ENCODE data around the gene LHFPL5.

Gene LHFPL5

DNA sequence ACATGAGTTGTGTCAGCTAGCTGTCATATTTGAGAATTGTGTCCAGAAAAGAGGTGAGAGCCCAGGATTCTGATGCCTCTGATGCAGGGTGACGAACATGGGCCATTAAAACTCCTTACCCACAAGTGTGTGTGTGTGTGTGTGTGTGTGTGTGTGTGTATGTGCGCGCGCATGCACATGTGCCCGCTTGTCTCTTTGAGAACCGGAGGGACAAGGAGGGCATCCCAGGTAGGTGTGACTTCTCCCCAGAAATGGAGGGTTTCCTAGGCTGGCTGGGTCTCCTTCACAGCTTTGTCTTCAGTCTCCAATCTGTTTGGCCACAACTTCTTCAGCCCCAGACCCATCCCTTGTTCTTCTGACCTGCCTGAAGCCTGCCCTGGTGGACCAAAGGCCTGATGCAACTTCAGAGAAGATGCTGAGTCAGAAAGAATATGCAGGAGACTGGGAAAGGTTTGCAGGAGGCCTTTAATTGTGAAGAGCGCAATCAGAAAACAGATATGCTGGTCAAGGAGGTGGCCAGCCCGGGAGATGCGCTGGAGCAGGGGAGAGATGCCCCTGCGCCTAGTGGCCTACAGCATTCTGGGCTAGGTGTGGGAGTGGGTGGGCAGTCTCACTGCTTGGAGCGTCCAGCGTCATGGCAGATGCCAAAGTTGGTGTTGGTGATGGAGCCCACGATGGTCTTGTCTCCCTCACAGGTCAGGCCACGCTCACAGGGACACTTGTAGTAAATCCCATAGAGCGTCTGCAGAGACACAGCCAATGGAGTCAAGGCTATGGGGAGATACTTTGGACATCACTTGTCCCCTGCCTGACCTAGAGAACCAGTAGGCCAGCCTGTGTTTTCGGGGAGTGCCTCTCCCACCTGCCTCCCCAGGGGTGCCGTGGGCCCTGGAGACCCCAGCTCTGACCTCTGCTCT, 10.4 kb upstream of the LHFPL5 start:
- DNase-seq = no peak

DNA sequence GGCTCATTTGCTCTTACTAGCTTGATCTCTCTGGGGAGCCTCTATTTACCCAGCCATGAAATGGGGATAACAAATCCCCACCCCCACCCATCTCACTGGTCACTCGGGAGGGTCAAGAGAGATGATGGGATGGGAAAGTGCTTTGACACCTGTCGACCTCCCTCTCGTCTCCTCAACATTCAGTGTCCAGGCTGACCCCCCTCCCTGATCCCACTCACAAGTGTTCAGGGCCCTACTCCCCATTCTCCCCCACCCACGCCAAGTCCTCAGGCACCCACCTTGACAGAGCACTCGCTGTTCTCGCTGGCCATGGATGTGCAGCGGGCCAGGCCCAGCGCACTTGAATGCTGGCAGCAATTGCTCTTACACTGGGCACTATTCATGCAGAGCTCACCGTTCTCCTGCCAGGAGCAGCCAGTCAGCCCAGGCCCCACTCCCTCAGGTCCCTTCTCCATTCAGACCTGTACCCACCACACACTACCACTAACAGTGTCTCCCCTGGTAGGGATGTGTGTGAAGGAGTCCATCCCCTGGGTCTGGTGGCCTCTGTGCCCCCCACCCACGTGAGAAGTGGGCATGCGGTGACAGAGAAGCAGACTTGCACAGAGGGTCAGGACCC, 9.6 kb upstream of the LHFPL5 start:
- no peak for DNase-seq

DNA sequence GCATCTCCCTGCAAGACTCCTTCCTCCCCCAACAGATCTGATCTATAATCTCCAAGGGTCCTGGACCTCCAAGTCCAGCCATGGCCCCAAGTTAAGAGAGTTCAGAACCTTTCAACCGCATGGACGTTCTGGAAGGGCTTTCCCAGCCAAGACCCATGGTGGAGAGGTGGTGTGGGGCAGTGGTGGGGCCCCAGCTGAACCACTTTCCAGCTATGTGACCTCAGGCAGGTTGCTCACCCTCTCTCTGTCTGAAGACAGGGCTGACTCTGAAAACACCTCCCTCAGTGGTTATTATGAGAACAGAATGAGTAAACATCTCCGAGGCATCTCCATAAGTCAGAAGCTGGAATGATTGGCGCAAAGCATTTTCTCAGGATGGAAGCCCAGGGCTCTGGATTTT, 8.9 kb upstream of the LHFPL5 start:
- DNase-seq = no peak

DNA sequence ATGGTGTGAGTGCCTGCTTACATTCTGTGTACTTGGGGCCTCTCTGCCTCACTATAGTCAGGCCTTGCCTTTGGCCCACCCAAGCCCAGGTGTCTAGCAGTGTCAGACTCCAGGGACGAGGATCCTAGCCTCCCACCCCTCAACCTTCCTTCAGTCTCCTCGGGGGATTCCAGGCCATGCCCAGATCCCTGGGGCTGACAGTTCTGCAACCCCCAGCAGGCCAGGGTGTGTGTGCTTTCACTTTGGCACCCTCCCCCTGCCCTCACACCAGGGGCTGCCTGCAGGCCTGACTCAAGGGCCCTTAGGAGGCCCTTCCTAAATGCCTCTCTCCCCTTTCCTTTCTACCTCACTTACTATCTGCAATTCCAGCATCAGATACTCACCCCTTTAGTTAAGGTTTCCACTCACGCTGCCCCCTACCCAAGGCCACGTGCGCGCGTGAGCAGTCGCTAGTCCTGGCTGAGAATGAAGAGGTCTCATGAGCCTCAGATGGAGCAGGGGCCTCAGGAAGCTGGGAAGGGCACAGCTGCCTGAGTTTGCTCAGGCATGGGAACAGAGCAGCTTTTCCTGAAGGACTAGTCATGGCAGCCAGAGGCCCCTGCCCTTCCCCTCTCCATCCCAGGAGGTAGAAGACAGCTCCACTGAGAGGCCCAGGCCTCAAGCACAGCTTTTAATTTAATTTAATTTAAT, 7.2 kb upstream of the LHFPL5 start:
- no peak for DNase-seq

DNA sequence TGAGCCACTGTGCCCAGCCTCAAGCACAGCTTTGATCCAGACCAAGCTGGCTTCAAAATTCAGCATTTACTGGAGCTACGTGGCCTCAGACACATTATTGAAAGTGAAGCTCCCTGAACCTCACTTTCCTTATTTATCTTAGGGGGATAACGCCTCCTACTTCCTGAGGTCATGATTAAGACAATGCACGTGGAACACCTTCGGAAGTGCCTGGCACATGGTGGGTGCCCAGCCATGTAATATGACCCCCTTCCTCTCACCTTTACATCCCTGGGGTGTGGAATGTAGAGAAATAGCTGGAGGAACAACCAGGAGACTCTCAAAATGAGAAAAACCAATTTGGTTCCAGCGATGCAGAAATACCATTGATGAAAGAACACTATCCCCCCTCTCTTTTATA, 6.4 kb upstream of the LHFPL5 start:
- no peak for DNase-seq

DNA sequence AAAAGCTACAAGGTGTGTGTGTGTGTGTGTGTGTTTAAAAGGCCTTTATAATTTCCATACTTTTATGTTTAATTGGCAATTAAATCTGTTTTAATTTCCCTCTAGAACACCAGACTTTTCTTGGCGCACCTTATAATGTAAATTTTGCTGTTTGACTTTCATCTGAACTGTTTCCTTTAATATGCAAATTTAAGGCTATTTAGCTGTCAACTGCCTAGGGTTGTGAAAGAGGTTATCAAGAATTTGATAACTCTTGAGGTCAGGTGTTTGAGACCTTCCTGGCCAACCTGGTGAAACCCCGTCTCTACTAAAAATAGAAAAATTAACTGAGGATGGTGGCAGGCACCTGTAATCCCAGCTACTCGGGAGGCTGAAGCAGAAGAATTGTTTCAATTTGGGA, 4.0 kb upstream of the LHFPL5 start:
- no peak for DNase-seq

DNA sequence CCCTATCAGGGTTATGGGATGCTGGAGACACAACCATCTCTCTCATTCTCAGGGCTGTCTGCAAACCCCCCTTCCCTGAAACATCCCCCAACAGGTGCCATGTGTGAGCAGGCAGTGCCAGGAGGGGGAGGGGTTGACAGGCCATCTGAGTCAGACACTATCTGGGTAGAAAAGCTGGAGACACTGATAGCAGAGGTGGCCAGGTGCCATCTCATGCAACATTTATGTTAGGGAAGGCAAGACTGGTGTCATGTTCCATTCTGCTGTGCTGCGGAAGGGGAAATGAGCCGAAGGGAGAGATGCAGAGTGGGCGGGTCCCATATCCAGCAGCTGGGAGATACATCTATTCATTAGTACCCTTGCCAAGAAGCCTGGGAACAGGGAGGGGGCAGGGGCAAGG, 3.5 kb downstream of the LHFPL5 start:
- no peak for DNase-seq

DNA sequence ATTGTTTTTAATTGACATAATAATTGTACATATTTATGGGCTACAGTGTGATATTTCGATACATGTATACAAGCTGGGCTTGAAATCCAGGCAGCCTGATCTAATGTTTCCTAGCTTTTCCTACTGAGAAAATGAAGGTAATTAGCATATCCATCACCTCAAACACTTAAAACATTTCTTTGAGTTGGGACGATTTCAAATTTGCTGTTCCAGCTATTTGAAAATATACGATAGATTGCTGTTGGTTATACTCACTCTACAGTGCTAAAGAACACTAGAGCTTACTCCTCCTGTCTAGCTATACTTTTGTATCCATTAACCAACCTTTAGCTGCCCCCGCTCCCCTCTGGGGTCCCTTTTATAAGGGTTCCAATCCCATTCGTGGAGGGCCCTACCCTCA, 4.7 kb downstream of the LHFPL5 start:
- no peak for DNase-seq

DNA sequence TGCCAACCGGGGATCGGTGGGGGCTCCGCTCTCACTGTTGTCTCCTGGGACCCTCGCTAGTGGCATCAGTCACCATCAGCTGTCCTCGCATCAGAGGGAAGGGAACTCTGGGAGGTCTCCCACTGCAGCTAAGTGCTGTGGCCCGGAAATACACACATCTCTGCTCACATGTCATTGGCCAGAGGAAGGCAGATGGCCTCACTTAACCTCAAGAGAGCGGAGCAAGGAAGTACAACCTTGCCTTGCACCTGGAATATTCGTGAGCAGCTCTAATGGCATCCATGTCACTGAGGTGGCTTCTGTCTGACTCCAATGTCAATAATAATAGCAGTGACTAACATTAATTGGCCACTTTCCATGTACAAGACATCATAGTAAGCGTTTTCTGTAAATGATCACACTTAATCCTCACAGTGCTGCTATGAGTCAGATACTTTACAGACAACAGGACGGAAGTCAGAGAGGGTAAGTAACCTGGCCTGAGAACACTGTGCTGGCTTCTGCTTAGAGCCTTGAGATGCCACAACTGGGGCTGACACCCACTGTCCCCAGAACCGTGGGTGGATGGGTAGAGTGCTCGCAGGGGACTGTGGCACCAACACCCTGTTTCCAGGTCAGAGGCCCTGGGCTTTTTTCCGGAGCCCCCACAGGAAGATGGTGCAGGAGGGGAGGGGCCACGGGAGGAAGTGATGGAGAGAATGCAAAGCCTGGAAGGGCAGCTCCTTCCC, 6.0 kb downstream of the LHFPL5 start:
- no peak for DNase-seq

DNA sequence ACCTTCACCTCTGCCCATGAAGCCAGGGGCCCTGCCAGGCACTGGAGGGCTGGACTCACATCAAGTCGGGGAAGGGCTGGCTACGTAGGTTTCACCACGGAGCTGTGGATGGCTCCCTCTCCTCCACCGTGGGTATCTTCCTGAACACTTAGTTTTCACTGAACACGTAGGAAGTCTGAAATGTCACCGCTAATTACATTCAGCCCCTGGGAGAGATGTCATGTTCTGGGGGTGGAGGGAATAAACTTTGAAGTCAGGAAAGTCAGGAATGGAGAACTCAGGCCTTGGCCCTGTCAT, 6.5 kb downstream of the LHFPL5 start:
- DNase-seq = no peak

DNA sequence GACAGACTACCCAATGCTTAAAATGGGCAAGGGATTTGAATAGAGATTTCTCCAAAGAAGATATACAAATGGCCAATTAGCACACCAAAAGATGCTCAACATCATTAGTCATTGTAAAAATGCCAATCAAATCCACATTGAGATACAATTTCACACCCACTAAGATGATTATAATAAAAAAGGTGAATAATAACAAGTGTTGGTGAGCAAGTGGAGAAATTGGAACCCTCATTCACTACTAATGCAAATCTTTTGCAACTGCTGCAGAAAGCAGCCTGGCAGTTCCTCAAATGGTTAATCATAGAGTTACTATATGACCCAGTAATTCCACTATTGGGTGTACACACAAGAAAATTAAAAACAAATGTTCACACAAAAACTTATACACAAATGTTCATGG, 12.4 kb downstream of the LHFPL5 start:
- no peak for DNase-seq

DNA sequence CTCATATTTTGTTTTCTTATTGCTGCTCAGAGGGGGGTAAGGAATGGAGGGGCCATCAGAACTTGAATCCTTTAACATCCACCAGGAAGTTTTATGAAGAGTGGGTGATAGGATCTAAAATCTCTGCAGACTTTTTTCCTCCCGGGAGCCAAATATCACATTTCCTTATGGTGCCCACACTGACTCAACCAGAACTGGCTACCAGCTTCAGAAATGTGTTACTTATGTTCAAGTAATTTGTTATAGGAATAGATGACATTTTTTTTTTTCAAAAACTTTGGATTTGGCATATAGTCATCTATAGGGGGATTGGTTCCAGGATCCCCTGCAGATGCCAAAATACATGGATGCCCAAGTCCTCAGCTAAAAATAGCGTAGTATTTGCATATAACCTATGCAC, 18.4 kb downstream of the LHFPL5 start:
- DNase-seq = no peak

DNA sequence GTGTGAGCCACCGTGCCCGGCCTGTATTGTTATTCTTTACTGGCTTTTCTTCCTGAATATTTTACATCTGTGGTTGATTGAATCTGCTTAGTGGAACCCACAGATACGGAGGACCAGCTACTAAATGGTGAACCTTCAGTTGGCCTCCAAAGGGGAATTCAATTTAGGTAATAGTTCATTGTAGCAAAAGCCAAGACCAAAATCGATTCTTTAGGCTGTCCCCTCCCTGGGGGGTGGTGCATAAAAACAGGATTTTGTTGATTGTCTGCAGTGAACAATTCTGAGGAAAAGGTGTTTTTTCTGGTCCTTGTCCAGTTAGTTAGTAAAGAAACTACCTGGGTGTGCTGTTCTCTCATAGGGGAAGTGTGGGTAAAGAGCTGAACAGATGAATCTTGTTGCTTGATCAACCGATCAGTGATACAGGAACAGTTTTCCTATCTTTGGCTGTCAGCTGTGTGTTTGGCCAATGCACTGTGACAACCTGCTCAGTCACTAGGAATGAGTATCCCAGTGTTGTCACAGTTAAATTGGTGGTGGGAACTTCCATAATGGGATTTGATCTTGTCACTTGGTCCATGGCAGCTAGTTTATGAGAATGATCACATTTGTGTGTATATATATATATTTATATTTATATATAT, 19.5 kb downstream of the LHFPL5 start:
- DNase-seq = no peak

DNA sequence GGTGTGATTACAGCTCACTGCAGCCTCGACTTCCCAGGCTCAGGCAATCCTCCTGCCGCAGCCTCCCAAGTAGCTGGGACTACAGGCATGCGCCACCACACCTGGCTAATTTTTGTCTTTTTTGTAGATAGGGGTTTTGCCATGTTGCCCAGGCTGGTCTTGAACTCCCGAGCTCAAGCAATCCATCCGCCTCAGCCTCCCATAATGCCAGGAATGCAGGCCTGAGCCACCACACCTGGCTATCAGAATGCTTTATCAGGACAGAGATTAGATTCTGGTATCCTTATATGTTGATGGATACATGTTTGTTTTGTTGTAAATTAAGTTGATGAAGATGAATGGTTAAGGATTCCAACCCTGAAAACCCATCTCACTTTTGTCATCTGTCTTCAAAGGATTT, 24.2 kb downstream of the LHFPL5 start:
- no peak for DNase-seq

DNA sequence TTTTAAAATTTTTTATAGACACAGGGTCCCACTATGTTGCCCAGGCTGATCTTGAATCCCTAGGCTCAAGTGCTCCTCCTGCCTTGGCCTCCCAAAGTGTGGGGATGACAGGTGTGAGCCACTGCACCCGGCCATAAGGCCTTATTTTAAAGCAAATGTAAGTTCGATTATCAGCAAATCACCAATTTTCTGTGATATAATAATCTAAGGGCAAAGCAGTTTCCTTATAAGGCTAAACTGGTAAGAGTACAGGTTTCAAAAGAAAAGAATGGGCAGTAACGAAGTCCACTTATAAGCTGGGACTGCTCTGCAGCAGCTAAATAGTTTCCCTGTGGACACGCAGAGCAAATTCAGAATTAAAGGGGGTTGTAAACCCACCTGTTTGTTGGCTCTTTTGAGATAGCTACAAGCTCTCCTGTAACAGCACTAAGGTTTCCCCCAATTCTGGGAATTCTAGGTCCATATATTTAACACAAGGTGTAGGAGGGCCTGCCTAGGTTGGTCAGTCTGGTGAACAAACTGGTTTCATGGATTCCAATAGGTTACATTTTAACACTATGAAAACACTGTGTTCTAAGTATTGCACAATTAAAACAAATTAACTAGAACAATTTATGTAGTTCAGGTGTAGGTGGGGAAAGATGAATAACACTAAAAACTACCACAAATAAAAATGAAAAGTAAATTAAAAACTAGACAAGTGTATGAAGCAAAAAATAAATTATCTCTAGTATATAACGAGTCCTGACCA, 26.3 kb downstream of the LHFPL5 start:
- no peak for DNase-seq

DNA sequence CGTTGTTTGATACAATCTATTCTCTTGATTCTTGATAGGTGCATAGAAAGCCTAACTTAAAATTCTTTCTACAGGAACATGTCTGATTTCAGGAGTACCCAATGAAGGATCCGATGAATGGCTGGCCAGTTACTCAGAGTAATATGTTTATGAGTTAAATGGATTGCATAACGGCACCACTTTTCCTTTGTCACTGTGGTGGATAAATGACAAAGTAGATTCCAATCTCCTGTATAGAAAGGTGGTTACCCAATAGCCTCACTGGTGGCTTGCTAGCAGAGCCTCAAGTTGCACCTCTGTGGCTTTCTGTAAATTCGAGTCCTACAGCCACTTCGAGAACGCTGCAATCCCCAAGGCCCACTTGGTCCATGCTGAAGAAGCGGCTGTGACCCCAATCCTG, 28.4 kb downstream of the LHFPL5 start:
- DNase-seq = no peak

DNA sequence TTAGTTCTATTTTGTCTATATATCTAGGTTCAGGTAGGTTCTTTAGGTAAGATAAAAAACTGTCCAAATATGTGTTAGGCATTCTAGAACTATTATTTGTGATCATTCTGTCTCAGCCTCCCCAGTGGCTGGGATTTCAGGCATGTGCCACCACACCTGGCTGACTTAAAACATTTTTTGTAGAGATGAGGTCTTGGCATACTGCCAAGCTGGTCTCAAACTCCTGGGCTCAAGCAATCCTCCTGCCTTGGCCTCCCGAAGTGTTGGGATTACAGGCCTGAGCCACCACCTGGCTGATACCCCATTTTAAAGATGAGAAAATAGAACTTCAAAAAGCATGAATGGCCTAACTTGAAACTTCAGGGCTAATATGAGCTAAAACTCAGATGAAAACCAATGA, 33.9 kb downstream of the LHFPL5 start:
- no peak for DNase-seq

DNA sequence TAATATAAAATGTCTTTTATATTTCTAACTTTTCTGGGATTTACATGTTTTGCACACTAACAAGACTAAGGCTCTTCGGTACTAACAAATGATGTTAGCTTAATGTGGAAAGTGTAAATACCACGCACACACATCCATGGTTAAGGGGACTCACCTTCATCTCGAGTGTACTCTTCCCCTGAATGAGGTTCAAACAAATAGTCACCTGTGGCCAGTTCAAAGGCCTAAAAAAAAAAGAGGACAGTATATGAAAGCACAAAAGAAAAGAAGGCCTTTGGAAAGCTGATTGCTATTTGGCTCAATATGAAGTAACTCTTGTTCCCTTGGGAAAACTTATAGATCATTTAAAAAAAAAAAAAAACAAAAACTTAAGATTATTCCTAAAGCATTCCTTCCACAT, 37.2 kb downstream of the LHFPL5 start:
- no peak for DNase-seq

DNA sequence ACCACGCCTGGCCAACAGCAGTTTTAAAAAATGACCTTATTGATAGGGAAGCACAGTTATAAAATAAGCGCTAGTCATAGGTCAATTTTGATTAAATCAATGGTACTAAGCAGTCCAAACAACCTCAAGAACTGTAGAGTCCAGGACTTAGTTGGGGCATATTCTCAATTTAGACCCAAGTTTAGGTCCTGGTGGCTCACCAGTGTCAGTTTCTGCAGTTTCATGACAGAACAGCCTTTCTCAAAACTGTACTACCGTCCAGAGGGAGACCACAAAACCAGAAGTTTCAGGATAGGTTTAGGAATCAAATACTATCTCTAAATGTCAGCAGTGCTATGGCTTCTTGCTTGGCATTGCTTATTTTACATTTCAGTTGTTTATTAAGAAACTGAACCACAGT, 39.1 kb downstream of the LHFPL5 start:
- no peak for DNase-seq

DNA sequence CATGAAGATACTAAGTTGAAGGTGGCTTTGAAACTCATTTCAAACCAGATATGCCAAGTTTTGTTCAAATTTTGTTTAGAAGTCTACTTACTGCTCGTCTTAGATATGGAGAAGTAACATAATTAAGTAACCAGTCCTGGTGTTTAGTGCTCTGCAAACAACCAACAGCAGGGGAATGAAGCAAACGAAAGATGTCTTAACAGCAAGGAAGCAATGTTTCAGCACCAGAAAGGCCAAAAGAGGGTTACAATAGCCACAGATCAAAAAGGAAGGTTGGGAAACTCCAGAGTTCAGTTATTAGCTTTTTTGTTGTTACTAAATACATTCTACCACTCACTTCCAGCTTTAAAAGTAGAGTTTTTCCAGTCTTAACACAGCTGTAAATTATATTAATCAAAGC, 45.1 kb downstream of the LHFPL5 start:
- no peak for DNase-seq

DNA sequence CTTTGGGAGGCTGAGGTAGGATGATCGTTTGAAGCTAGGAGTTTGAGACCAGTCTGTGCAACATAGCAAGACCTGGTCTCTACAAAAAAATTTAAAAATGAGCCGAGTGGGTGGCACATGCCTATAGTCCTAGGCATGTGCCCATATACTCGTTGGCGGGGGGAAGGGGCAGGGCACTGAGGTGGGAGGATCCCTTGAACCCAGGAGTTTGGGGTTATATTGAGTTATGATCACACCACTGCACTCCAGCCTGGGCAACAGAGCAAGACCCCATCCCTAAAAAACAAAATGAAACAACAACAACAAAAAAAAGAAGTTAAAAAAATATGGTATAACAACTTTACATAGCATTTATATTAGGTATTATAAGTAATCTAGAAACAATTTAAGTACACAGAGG, 47.8 kb downstream of the LHFPL5 start:
- no peak for DNase-seq

DNA sequence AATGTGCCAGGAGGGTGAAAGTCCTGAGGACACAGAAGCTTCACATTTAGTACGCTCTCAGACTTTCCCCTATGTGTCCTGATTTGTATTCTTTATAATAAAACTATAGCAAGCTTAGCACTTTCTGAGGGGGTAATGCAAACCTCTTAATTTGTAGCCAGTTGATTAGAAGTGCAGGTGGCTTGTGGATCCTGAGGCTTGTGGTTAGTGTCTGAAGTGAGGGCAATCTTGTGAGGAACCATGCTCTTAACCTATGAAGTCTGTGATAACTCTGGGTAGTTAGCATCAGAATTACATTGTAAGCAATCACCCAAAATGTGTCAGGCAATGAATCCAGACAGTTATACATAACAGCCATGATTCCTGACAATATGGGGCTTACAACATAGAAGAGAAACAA, 51.1 kb downstream of the LHFPL5 start:
- no peak for DNase-seq
